Naive thymus-derived CD4-positive, alpha-beta T cell (primary cell): ENCODE data around the gene COL23A1. TPM values are rescaled to one million over a fixed set of nuclear protein-coding genes. Genes with fewer than 3 reads are reported as not detected.

Experiments used
- ATAC-seq: fragments of 150-1000 bp; cut with Tn5 transposase; 2 replicates; pipeline ENCODE4 v1.10.0; 2021; ENCODE audit warnings: mild to moderate bottlenecking, moderate library complexity
- CTCF ChIA-PET: fragments of 350-600 bp; sonication (Branson Sonifier 250); formaldehyde crosslinking; loops from one replicate; lab custom pipeline; 2021; ENCODE audit warnings: antibody characterized with exemption; lab: Charles Lee
- POLR2A ChIA-PET: fragments of 350-600 bp; sonication (Branson Sonifier 250); formaldehyde crosslinking; loops from one replicate; lab custom pipeline; 2021; ENCODE audit warnings: antibody characterized with exemption, inconsistent platforms; lab: Charles Lee
- DNase-seq, 9 donors: peaks; one replicate each; pipeline versions ENCODE4 v3.0.0 to v3.0.0-alpha.2; 2020 to 2022; ENCODE audit warnings: mixed read lengths in 1 of 9
- H3K27ac ChIP-seq: one replicate; pipeline ENCODE4 v1.7.0; 2013; ENCODE audit warnings: mild to moderate bottlenecking, low read depth, low read length, moderate library complexity
- H3K27me3 ChIP-seq, 2 donors: one replicate each; pipeline ENCODE4 v1.7.0; 2013; ENCODE audit warnings: low read length in 2 of 2, mild to moderate bottlenecking in 2 of 2, moderate library complexity in 2 of 2; ENCODE audit not compliant: control insufficient read depth in 2 of 2, insufficient read depth in 2 of 2
- H3K36me3 ChIP-seq, 3 experiments: 1 replicate in 2 of 3; 2 replicates in 1 of 3; pipeline ENCODE4 v1.7.0; 2013; ENCODE audit warnings: low read length in 3 of 3, mild to moderate bottlenecking in 3 of 3, moderate library complexity in 1 of 3; ENCODE audit not compliant: insufficient read depth in 3 of 3, control insufficient read depth in 2 of 3
- H3K4me1 ChIP-seq, 2 donors: one replicate each; pipeline ENCODE4 v1.7.0; 2013; ENCODE audit warnings: low read length in 2 of 2, mild to moderate bottlenecking in 2 of 2, moderate library complexity in 1 of 2; ENCODE audit not compliant: control insufficient read depth in 2 of 2, insufficient read depth in 2 of 2
- H3K4me3 ChIP-seq: 2 replicates; pipeline ENCODE4 v1.7.0; 2013; ENCODE audit warnings: mild to moderate bottlenecking, low read length
- H3K9me3 ChIP-seq, 3 experiments: 1 replicate in 2 of 3; 2 replicates in 1 of 3; pipeline ENCODE4 v1.7.0; 2013; ENCODE audit warnings: low read length in 3 of 3; ENCODE audit not compliant: control insufficient read depth in 2 of 3
- H3K27ac Mint-ChIP-seq, 9 donors: one replicate each; pipeline ENCODE4 v1.8.0; 2020 to 2022; ENCODE audit warnings: mixed read lengths in 9 of 9, mild to moderate bottlenecking in 8 of 9, moderate library complexity in 5 of 9, inconsistent platforms in 2 of 9
- H3K27me3 Mint-ChIP-seq, 5 donors: one replicate each; pipeline ENCODE4 v1.8.0; 2021 to 2022; ENCODE audit warnings: mixed read lengths in 5 of 5, mild to moderate bottlenecking in 1 of 5
- H3K36me3 Mint-ChIP-seq, 5 donors: one replicate each; pipeline ENCODE4 v1.8.0; 2020 to 2022; ENCODE audit warnings: mixed read lengths in 5 of 5, mild to moderate bottlenecking in 3 of 5, inconsistent platforms in 1 of 5
- H3K4me1 Mint-ChIP-seq, 7 donors: one replicate each; pipeline ENCODE4 v1.8.0; 2020 to 2022; ENCODE audit warnings: mixed read lengths in 7 of 7, mild to moderate bottlenecking in 3 of 7, inconsistent platforms in 1 of 7
- H3K4me3 Mint-ChIP-seq, 10 donors: one replicate each; pipeline ENCODE4 v1.8.0; 2020 to 2022; ENCODE audit warnings: mild to moderate bottlenecking in 10 of 10, mixed read lengths in 10 of 10, moderate library complexity in 6 of 10, inconsistent platforms in 2 of 10
- H3K9me3 Mint-ChIP-seq, 11 donors: one replicate each; pipeline ENCODE4 v1.8.0; 2020 to 2022; ENCODE audit warnings: mixed read lengths in 11 of 11, mild to moderate bottlenecking in 4 of 11, inconsistent platforms in 1 of 11, moderate library complexity in 1 of 11
- intact Hi-C, 2 donors: fragments of 100-400 bp; cut with micrococcal nuclease; formaldehyde crosslinking; loops; one replicate each; pipeline ENCODE4 v1.15.1; 2023
- polyA plus RNA-seq, 2 donors: library from polyadenylated mRNA; unstranded; fragments of 300-500 nt; fragmentation: Illumina TruSeq; gene quantifications; one replicate each; pipeline ENCODE4 v1.2.3, GENCODE V29; 2021
- total RNA-seq, 6 experiments: library from RNA in 5 of 6; stranded (reverse) in 5 of 6; gene quantifications; 1 replicate in 5 of 6; 2 replicates in 1 of 6; pipeline ENCODE4 v1.2.3 and lab custom pipeline; 2021 to 2026

COL23A1 gene
- total and polyA plus RNA-seq, 7 experiments from 2014 or later, result 0.13 to 0.32 (median 0.22) TPM; not detected in 4

- POLR2A ChIA-PET, result no interaction called here
- Mint-ChIP-seq H3K27me3 (peaks cover 9 to 26% (median 15%) of the 10 kb centered on the region in 5 donors), H3K9me3 (peaks cover 0 to 27% (median 10%) of the 10 kb centered on the region in 11 donors), H3K4me3 (no peak overlapping the region), H3K4me1 (peaks cover 0 to 1% (median 0%) of the 10 kb centered on the region in 7 donors), H3K36me3 (peaks cover 0 to 10% (median 5%) of the 10 kb centered on the region in 5 donors), H3K27ac (no peak overlapping the region)
- ATAC-seq, result no peak
- intact Hi-C loops, result no loop called here
- H3K4me1 ChIP-seq, result no peaks in the 10 kb centered on the region
- CTCF ChIA-PET, result no interaction called here
- H3K36me3 ChIP-seq, result no peaks in the 10 kb centered on the region
- H3K4me3 ChIP-seq, result no peak overlapping the region
- H3K9me3 ChIP-seq, result peaks cover 0 to 9% (median 0%) of the 10 kb centered on the region in 3 experiments
- no peak for DNase-seq
- H3K27me3 ChIP-seq, result no peaks in the 10 kb centered on the region
- no peak overlapping the region for H3K27ac ChIP-seq
These were observed 179.1 kb downstream of the COL23A1 start for GRCh38 chr5:178411083-178411482.

GRCh38 chr5:178407646-178408045 lies 182.5 kb downstream of the COL23A1 start:
- Mint-ChIP-seq H3K27me3 (peaks cover 6 to 30% (median 27%) of the 10 kb centered on the region in 5 donors), H3K9me3 (peaks cover 0 to 37% (median 13%) of the 10 kb centered on the region in 11 donors), H3K4me3 (no peak overlapping the region), H3K27ac (no peak overlapping the region), H3K36me3 (peaks cover 0 to 15% (median 7%) of the 10 kb centered on the region in 5 donors), H3K4me1 (peaks cover 0 to 1% (median 0%) of the 10 kb centered on the region in 7 donors)
- no peak overlapping the region for H3K27ac ChIP-seq
- no peak overlapping the region for H3K4me3 ChIP-seq
- ChIA-PET CTCF (no interaction called here), POLR2A (no interaction called here)
- no peaks in the 10 kb centered on the region for H3K36me3 ChIP-seq
- ATAC-seq (no peak), DNase-seq (no peak)
- H3K9me3 ChIP-seq, result peaks cover 0 to 9% (median 0%) of the 10 kb centered on the region in 3 experiments
- no peaks in the 10 kb centered on the region for H3K4me1 ChIP-seq
- intact Hi-C loops, result no loop called here
- H3K27me3 ChIP-seq, result no peaks in the 10 kb centered on the region

- CTCF ChIA-PET, result no interaction called here
- ATAC-seq, result peak; percentile 47
- Mint-ChIP-seq H3K4me1 (peaks cover 0 to 3% (median 0%) of the 10 kb centered on the region in 7 donors), H3K27ac (no peak overlapping the region), H3K27me3 (peaks cover 0 to 30% (median 21%) of the 10 kb centered on the region in 5 donors), H3K4me3 (no peak overlapping the region), H3K9me3 (peaks cover 2 to 37% (median 13%) of the 10 kb centered on the region in 11 donors), H3K36me3 (peaks cover 0 to 15% (median 7%) of the 10 kb centered on the region in 5 donors)
- POLR2A ChIA-PET, result no interaction called here
- H3K4me3 ChIP-seq, result no peak overlapping the region
- H3K9me3 ChIP-seq, result peaks cover 0 to 9% (median 0%) of the 10 kb centered on the region in 3 experiments
- H3K4me1 ChIP-seq, result no peaks in the 10 kb centered on the region
- intact Hi-C loops, result no loop called here
- no peak overlapping the region for H3K27ac ChIP-seq
- no peak for DNase-seq
- no peaks in the 10 kb centered on the region for H3K27me3 ChIP-seq
- no peaks in the 10 kb centered on the region for H3K36me3 ChIP-seq
These were observed 185.2 kb downstream of the COL23A1 start for GRCh38 chr5:178404987-178405386.

GRCh38 chr5:178403956-178404600 lies 186.1 kb downstream of the COL23A1 start:
- Histone ChIP-seq H3K27ac (no peak overlapping the region), H3K9me3 (peaks cover 0 to 9% (median 0%) of the 10 kb centered on the region in 3 experiments), H3K4me1 (no peaks in the 10 kb centered on the region), H3K4me3 (no peak overlapping the region), H3K27me3 (no peaks in the 10 kb centered on the region), H3K36me3 (no peaks in the 10 kb centered on the region)
- peaks cover 0 to 3% (median 0%) of the 10 kb centered on the region in 7 donors for H3K4me1 Mint-ChIP-seq
- H3K27ac Mint-ChIP-seq, result no peak overlapping the region
- peaks cover 0 to 28% (median 26%) of the 10 kb centered on the region in 5 donors for H3K27me3 Mint-ChIP-seq
- intact Hi-C loops, result no loop called here
- H3K36me3 Mint-ChIP-seq, result peaks cover 0 to 15% (median 7%) of the 10 kb centered on the region in 5 donors
- POLR2A ChIA-PET, result no interaction called here
- no peak overlapping the region for H3K4me3 Mint-ChIP-seq
- ATAC-seq, result no peak
- peaks cover 2 to 37% (median 13%) of the 10 kb centered on the region in 11 donors for H3K9me3 Mint-ChIP-seq
- no peak for DNase-seq
- CTCF ChIA-PET, result no interaction called here

GRCh38 chr5:178403351-178403750 lies 186.8 kb downstream of the COL23A1 start:
- ATAC-seq (no peak), DNase-seq (no peak)
- Histone ChIP-seq H3K27ac (no peak overlapping the region), H3K36me3 (no peaks in the 10 kb centered on the region), H3K27me3 (no peaks in the 10 kb centered on the region), H3K4me1 (no peaks in the 10 kb centered on the region), H3K9me3 (peaks cover 0 to 9% (median 0%) of the 10 kb centered on the region in 3 experiments), H3K4me3 (no peak overlapping the region)
- Mint-ChIP-seq H3K27ac (no peak overlapping the region), H3K36me3 (peaks cover 0 to 15% (median 7%) of the 10 kb centered on the region in 5 donors), H3K27me3 (peaks cover 0 to 27% (median 26%) of the 10 kb centered on the region in 5 donors), H3K9me3 (peaks cover 2 to 32% (median 13%) of the 10 kb centered on the region in 11 donors), H3K4me1 (peaks cover 0 to 2% (median 0%) of the 10 kb centered on the region in 7 donors), H3K4me3 (no peak overlapping the region)
- intact Hi-C loops, result no loop called here
- ChIA-PET POLR2A (no interaction called here), CTCF (no interaction called here)

- Histone ChIP-seq H3K27ac (no peak overlapping the region), H3K27me3 (no peaks in the 10 kb centered on the region), H3K9me3 (no peaks in the 10 kb centered on the region), H3K4me1 (no peaks in the 10 kb centered on the region), H3K4me3 (no peak overlapping the region), H3K36me3 (no peaks in the 10 kb centered on the region)
- ATAC-seq (no peak), DNase-seq (no peak)
- POLR2A ChIA-PET, result no interaction called here
- intact Hi-C loops, result no loop called here
- Mint-ChIP-seq H3K27me3 (peaks cover 3 to 24% (median 9%) of the 10 kb centered on the region in 5 donors), H3K27ac (no peak overlapping the region), H3K4me3 (no peak overlapping the region), H3K4me1 (peaks cover 0 to 2% (median 0%) of the 10 kb centered on the region in 7 donors), H3K9me3 (peaks cover 0 to 5% (median 1%) of the 10 kb centered on the region in 11 donors), H3K36me3 (peaks cover 0 to 5% (median 0%) of the 10 kb centered on the region in 5 donors)
- CTCF ChIA-PET, result no interaction called here
These were observed 190.5 kb downstream of the COL23A1 start for GRCh38 chr5:178399701-178400095.
